ENCODE data around the gene FEM1B.

FEM1B gene

DNA sequence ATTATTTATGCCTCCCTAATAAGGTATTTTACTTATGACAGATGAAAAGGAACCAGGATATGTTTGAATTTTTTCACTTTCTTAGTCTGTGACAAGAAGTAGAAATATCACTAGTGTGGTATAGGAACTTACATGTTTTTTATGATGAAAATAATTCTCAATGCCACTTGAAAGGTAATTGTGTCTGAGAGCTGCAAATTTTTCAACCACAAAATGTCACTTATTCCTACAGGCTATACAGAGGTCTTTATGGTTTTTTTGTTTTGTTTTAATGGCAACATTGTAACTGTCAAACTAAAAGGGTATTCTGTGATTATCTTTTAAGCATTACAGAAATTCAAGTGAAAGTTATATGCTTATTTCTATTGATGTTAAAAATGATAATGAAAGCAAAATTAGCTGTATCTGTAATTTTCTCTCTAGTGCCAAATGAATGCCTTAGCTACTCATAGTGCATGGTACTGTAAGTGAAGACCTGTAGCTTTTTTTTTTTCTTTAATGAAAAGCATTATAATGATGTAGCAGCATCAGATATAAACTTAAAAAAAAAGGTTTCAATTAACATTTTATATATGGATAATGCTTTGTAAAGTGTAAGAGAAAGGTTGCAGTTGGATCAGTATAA is 14.7 kb downstream of the FEM1B start:
- TF ChIP-seq, protein P1, sequence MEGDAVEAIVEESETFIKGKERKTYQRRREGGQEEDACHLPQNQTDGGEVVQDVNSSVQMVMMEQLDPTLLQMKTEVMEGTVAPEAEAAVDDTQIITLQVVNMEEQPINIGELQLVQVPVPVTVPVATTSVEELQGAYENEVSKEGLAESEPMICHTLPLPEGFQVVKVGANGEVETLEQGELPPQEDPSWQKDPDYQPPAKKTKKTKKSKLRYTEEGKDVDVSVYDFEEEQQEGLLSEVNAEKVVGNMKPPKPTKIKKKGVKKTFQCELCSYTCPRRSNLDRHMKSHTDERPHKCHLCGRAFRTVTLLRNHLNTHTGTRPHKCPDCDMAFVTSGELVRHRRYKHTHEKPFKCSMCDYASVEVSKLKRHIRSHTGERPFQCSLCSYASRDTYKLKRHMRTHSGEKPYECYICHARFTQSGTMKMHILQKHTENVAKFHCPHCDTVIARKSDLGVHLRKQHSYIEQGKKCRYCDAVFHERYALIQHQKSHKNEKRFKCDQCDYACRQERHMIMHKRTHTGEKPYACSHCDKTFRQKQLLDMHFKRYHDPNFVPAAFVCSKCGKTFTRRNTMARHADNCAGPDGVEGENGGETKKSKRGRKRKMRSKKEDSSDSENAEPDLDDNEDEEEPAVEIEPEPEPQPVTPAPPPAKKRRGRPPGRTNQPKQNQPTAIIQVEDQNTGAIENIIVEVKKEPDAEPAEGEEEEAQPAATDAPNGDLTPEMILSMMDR (IDR thresholded peaks at IDR 0.05; ENCODE audit: insufficient read depth, low read depth, low read length, missing control alignments), result no peak
- no peak for DNase-seq (ENCODE audit: low read depth)
- no peak overlapping the region for H3K4me3 ChIP-seq (ENCODE audit: low read length)

DNA sequence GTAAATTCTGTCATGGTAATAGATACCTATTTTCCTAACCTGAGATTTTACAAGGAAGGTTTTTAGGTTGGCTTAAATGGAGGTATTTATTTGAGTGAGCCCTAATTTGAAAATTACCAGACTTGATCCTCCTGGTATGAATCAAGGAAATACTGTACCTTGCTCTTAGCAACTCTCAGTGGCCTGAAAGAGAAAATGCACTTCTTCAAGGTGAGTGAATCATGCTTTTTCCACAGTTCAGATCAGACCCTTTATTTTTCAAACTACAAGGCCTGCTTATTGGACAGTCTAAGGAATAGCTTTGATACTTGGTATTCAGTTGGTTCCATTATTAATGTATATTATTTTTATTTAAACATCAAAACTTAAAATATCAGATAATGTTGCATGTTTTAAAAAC is 15.4 kb downstream of the FEM1B start:
- TF ChIP-seq, protein P1 (IDR thresholded peaks at IDR 0.05; ENCODE audit: insufficient read depth, low read depth, low read length, missing control alignments), result no peak
- DNase-seq (ENCODE audit: low read depth), result no peak
- H3K4me3 ChIP-seq (ENCODE audit: low read length), result no peak overlapping the region

DNA sequence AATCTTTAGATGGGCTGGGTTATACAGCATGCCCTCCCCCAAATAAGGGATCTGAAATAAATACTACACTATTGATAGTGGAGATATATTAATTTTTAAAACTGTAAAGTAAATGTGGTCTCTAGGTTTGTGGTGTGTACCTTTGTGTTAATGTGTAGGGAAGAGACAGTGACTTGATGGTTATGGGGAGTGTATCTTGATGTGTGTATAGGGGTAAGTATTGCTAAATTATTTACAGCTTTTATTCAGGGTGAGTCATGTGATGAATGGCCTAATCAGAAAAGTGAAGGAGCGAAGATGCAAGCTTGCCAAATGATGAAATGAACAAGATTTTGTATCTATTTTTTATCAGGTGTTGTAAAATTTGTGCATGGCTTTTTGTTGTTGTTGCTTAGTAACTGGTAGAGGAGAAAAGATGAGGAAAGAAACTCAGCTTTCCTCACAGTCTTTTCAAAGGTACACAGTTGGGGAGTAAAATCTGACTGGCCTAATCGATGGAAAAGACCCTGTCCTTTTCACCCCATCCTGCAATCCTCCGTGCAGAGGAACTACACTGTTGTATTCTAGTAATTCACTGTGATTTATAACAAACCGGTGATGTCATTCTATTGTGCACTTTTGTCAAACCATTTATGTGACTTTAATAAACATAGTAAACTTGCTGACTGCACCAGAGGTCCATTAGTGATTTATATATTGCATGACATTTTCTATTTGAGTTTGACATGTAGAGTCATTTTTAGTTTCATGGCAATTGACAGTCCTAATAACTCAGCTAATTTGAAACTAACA is 17.7 kb downstream of the FEM1B start:
- no peak overlapping the region for H3K4me3 ChIP-seq (ENCODE audit: low read length)
- DNase-seq (ENCODE audit: low read depth), result peak; percentile 40
- TF ChIP-seq, protein P1 (IDR thresholded peaks at IDR 0.05; ENCODE audit: insufficient read depth, low read depth, low read length, missing control alignments), result no peak

DNA sequence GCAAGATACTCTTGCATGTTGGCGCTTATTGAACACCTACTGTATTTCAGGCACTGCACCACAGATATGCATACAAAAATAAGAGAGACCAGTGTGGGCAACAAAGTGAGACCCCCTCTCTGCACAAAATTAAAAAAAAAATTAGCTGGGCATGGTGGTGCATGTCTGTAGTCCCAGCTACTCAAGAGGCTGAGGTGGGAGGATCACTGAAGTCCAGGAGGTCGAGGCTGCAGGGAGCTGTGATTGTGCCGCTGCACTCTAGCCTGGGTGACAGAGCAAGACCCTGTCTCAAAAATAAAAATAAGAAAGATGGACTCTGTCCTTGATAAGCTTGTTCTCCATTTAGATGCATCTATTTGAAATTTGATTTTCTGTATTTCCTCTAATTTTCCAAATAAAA is 20.8 kb downstream of the FEM1B start:
- H3K4me3 ChIP-seq (ENCODE audit: low read length), result no peak overlapping the region
- TF ChIP-seq, protein P1 (IDR thresholded peaks at IDR 0.05; ENCODE audit: insufficient read depth, low read depth, low read length, missing control alignments), result no peak
- no peak for DNase-seq (ENCODE audit: low read depth)

DNA sequence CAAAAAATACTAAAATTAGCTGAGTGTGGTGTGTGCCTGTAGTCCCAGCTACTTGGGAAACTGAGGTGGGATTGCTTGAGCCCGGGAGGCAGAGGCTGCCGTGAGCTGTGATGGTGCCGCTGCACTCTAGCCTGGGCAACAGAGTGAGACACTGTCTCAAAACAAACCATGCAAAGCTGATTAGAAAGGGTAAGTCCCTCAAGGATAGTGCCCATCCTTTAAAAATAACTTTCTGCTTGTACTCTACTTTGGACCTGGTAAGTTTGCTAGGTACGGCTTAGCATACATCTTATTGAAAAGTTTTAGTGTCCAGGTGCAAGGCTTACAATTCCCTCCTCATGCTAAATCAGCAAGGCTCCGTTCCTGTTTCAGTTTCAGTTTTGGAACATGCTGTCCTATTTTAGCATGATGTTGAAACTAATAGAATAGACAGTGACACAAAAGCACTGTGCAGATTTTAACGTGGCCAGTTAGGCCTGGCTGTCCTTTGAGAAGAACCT is 21.4 kb downstream of the FEM1B start:
- TF ChIP-seq, protein P1 (IDR thresholded peaks at IDR 0.05; ENCODE audit: insufficient read depth, low read depth, low read length, missing control alignments), result no peak
- H3K4me3 ChIP-seq (ENCODE audit: low read length), result no peak overlapping the region
- DNase-seq (ENCODE audit: low read depth), result no peak

DNA sequence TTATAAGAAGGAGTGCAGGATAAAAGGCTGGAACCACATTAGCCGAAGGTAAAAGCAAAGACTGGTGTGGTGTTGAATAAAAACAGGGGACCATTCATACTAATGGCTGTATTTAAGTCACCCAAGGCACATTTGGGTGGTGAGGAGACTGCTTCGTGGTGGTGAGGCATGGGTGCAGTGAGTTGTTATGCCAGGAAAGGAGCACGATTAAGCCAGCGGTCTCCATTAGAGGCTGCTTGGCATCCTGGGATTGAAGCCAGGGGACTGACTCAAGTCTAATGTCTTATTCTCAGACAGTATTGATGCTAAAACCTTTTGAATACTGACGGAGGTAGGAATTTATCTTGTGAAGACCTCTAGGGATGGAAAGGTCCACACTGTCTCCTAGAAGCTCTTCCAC is 21.9 kb downstream of the FEM1B start:
- DNase-seq (ENCODE audit: low read depth), result no peak
- H3K4me3 ChIP-seq (ENCODE audit: low read length), result no peak overlapping the region
- TF ChIP-seq, protein P1 (IDR thresholded peaks at IDR 0.05; ENCODE audit: insufficient read depth, low read depth, low read length, missing control alignments), result no peak
